ENCODE data around the gene ABHD1.

The ABHD1 gene

DNA sequence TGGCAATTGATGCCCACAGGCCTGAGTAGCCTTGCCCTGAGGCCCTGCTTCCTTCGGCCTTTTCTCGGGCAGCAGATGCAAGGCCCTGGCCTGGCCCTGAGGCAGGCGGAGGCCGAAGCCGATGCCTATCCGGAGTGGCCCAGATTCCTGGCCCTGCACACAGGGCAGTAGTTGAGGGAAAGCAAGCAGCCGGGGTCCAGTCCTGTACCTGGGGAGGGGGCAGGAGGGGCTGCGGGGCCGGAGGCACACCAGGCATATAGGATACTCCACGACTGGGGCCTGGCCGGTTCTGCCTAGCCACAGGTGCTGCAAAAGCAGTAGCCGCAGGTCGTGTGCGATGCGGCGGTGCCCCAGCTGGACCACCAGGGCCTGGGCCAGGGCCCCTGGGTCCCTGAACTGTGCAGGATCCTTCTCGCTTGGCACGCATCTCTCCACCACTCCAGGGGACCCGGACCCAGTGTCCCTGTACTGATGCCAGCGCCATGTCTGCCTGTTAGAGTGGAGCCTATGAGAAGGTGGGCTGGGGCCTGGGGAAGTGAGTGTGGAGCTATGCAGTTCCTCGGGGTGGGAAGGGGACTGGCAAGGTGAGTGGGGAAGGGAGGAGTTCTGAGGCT, 13.8 kb downstream of the ABHD1 start:
- DNase-seq (ENCODE audit: low read depth in 1 of 2, low spot score in 1 of 2): no peak
- no peak overlapping the region for H3K27ac ChIP-seq (replicated peaks)
- no peaks in the 10 kb centered on the region for H3K27me3 ChIP-seq (ENCODE audit: insufficient read depth, poor library complexity, severe bottlenecking)
- H3K4me3 ChIP-seq (replicated peaks; ENCODE audit: insufficient read depth, low read length): no peak overlapping the region
- no peak for TF ChIP-seq POLR2AphosphoS5 (IDR thresholded peaks at IDR 0.05; ENCODE audit: low read depth)
- TF ChIP-seq GABPA (IDR thresholded peaks at IDR 0.05; ENCODE audit: low read depth): no peak
- TF ChIP-seq SPI1 (IDR thresholded peaks at IDR 0.05; ENCODE audit: borderline replicate concordance, low read depth): no peak

DNA sequence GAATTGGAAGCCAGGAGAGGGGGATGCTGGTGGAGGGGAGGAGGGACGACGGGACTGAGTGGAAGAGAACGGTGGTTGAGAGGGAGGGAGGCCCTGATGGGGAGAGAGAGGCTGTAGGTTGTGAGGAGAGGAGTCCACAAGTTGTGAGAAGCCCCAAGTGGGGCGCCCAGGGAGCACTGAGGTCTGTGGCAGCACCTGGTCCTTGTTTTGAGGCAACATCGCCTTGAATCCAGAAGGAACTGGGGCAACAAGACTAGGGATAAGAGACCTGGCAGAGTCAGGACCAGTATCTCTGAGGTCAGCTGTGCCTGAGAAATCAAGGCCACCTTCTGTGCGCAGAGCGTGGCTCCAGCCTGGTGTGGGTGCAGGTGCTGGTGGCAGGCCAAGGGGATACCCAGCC, 14.5 kb downstream of the ABHD1 start:
- no peak for DNase-seq (ENCODE audit: low read depth in 1 of 2, low spot score in 1 of 2)
- H3K4me3 ChIP-seq (replicated peaks; ENCODE audit: insufficient read depth, low read length): no peak overlapping the region
- no peak overlapping the region for H3K27ac ChIP-seq (replicated peaks)
- no peaks in the 10 kb centered on the region for H3K27me3 ChIP-seq (ENCODE audit: insufficient read depth, poor library complexity, severe bottlenecking)
- TF ChIP-seq, protein P1, sequence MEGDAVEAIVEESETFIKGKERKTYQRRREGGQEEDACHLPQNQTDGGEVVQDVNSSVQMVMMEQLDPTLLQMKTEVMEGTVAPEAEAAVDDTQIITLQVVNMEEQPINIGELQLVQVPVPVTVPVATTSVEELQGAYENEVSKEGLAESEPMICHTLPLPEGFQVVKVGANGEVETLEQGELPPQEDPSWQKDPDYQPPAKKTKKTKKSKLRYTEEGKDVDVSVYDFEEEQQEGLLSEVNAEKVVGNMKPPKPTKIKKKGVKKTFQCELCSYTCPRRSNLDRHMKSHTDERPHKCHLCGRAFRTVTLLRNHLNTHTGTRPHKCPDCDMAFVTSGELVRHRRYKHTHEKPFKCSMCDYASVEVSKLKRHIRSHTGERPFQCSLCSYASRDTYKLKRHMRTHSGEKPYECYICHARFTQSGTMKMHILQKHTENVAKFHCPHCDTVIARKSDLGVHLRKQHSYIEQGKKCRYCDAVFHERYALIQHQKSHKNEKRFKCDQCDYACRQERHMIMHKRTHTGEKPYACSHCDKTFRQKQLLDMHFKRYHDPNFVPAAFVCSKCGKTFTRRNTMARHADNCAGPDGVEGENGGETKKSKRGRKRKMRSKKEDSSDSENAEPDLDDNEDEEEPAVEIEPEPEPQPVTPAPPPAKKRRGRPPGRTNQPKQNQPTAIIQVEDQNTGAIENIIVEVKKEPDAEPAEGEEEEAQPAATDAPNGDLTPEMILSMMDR (IDR thresholded peaks at IDR 0.05; ENCODE audit: insufficient read depth, low read length): no peak
- TF ChIP-seq GABPA (IDR thresholded peaks at IDR 0.05; ENCODE audit: low read depth) (no peak), SPI1 (IDR thresholded peaks at IDR 0.05; ENCODE audit: borderline replicate concordance, low read depth) (no peak), POLR2AphosphoS5 (IDR thresholded peaks at IDR 0.05; ENCODE audit: low read depth) (no peak), REST (IDR thresholded peaks at IDR 0.05; ENCODE audit: insufficient replicate concordance, low read depth) (no peak)

- DNase-seq (ENCODE audit: low read depth in 1 of 2, low spot score in 1 of 2): no peak
- TF ChIP-seq, protein P1 (IDR thresholded peaks at IDR 0.05; ENCODE audit: insufficient read depth, low read length): no peak
- TF ChIP-seq POLR2AphosphoS5 (IDR thresholded peaks at IDR 0.05; ENCODE audit: low read depth) (no peak), SPI1 (IDR thresholded peaks at IDR 0.05; ENCODE audit: borderline replicate concordance, low read depth) (no peak), REST (IDR thresholded peaks at IDR 0.05; ENCODE audit: insufficient replicate concordance, low read depth) (no peak), GABPA (IDR thresholded peaks at IDR 0.05; ENCODE audit: low read depth) (no peak)
- Histone ChIP-seq H3K27ac (replicated peaks) (no peak within 1 kb of the TSS), H3K4me3 (replicated peaks; ENCODE audit: insufficient read depth, low read length) (no peak within 1 kb of the TSS), H3K27me3 (ENCODE audit: insufficient read depth, poor library complexity, severe bottlenecking) (peaks cover 2% of the 10 kb centered on the region)
These were observed 15.7 kb downstream of the ABHD1 start, which contains the start of gene PRR30 for GRCh38 chr2:27139310-27139709. PRR30 (minus strand) TSS chr2:27139410; CDS start chr2:27138329, 1,081 bp downstream.

GRCh38 chr2:27143285-27143684, 19.7 kb downstream of the ABHD1 start:
- no peak overlapping the region for H3K4me3 ChIP-seq (replicated peaks; ENCODE audit: insufficient read depth, low read length)
- H3K27ac ChIP-seq (replicated peaks): no peak overlapping the region
- no peak for DNase-seq (ENCODE audit: low read depth in 1 of 2, low spot score in 1 of 2)
- peaks cover 2% of the 10 kb centered on the region for H3K27me3 ChIP-seq (ENCODE audit: insufficient read depth, poor library complexity, severe bottlenecking)
- TF ChIP-seq REST (IDR thresholded peaks at IDR 0.05; ENCODE audit: insufficient replicate concordance, low read depth) (no peak), SPI1 (IDR thresholded peaks at IDR 0.05; ENCODE audit: borderline replicate concordance, low read depth) (no peak), POLR2AphosphoS5 (IDR thresholded peaks at IDR 0.05; ENCODE audit: low read depth) (no peak), GABPA (IDR thresholded peaks at IDR 0.05; ENCODE audit: low read depth) (no peak)
- TF ChIP-seq, protein P1 (IDR thresholded peaks at IDR 0.05; ENCODE audit: insufficient read depth, low read length): no peak
